ELR (cell line): Measurements from ENCODE around the gene ABCC3.
A peak's percentile ranks its signal among the peaks of the same experiment; 100 is the strongest.

Experiments used
- DNase-seq: peaks from one replicate; pipeline ENCODE4 v3.0.0-alpha.2; 2015; ENCODE audit warnings: low read depth

The ABCC3 gene

DNA sequence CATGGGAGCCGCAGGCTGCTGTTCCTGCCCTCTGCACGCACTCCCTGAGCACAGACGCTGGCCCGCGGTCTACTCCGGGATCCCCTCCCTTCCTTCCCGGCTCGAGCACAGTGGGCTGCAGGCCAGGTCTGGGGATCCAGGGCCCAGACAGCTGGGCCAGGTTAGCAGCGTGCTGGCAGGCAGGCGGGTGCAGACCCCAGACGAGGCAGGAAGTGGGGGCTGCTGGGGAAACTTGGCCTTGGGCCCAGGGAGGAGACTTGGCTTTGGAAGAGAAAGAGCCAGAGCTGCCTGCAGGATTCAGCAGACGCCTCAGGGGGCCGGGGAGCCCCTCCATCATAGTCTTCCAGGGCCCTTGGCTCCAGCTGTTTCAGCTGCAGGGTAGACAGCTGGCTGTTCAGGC, 30.2 kb upstream of the ABCC3 start:
- peak; percentile 21 for DNase-seq

DNA sequence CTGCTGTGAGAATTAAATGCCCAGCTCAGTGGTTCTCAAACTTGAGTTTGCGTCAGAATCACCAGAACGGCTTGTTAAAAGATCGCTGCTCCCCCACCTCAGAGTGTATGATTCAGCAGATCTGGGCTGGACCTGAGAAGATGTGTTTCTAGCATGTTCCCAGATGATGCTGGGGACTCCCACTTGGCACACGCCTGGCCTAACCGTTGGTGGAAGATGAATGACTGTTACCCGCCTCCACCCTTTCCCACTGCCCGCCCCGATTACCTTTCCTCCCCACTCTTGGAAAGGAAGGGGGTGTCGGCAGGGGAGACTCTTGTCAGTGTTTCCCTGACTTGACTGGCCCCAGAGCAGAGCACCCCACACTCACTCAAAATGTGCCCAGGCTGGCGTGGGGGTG, 29.3 kb upstream of the ABCC3 start:
- DNase-seq, result no peak

DNA sequence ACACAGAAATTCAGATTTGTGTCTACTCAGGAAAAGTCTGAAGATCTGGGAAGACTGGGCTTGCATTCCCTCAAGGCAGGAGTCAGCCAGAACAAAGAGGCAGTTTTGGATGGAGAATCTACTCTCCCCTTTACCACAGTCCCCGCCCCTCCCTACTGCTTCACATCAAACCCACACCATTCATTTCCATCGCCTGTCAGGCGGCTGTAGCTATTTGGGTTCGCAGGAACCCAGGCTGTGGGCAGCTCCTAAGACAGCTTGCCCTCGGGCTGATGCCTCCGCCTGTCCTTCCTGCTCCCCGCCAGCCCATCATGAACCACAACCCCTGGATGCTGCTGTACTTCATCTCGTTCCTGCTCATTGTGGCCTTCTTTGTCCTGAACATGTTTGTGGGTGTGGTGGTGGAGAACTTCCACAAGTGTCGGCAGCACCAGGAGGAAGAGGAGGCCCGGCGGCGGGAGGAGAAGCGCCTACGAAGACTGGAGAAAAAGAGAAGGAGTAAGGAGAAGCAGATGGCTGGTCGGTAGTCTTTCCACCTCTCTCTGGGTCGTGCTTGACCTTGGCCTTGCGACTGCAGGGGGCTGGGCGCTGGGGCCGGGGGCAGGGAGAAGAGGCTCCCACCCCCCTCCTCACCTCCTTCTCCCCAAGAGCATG, 27.0 kb upstream of the ABCC3 start:
- DNase-seq, result no peak

DNA sequence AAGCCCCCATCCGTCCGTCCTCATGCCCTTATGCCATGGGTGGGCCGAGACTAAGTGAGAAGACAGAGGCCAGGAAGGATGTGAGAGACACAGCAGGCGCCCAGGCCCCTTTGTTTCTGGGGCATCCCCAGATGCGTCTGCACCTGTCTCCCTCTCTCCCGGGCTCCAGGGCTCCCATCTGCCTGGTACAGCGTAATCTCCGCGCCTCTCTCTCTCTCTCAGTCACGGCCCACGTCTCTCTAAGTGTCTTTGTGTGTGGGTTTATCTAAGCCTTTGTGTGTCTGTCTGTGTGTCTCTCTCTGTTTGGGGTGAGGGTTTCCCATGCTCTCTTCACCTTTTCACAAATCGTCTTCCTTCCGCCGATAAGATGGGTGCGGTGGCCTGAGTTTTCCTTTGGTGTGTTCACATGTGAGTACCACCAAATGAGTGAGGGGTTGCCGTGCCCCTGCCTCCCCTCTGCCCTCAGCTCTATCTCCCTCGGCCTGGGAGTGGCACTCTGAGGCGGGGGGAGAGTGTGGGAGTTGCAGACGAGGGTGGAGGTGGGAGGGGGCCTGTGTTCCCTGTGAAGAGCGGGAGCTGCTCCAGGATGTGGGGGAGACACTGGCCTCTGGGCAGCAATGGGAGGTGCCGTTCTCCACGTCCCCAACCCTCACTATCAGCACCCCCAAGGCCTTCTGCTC, 25.8 kb upstream of the ABCC3 start:
- no peak for DNase-seq

DNA sequence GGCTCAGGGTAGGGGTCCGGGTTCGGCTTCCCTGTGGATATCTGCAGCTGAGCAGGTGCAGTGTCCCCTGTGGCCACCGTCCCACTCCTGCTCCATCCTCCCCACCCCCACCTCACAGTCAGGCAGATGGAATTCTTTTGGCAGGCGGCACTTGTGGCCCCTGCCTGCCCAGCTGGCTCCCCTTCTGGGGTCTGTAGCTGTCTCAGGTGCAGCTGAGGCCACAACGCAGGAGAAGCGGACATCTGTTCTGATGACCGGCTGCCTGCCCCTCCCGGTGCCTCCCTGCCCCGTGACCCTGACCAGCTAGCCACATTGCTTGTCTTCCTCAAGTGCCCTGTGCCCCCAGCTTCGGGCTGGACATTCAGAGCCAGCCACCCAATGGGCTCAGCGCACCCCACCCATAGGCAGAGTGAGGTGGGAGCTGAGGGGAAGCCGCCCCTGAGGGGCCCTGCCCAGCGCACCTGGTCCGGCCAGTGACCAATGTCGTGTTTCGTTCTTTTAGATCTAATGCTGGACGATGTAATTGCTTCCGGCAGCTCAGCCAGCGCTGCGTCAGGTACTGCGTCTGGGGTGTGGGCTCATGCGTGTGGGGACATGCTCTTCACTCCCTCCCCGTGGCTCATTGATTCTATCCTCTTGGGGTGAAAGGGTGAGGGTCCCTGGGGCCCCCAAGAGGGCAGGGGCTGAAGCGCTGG, 25.2 kb upstream of the ABCC3 start:
- no peak for DNase-seq

DNA sequence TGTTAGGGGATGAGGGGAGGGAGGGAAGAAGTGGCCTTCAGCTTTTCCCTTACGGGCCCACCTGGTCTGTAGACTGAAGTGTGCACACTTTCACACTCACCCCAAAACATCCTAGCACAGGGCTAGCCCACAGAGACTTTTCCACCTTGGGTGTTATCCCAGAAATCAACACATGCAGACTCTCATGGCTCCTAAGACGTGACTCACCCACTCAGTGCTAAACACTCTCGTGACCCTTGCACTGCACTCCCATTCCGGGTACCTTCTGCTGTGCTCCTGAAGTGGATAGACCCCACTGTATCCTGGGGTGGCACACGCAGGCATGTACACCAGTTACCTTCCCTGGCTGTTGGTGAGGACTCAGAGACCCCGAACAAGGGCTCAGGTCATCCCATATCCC, 23.0 kb upstream of the ABCC3 start:
- DNase-seq, result no peak

DNA sequence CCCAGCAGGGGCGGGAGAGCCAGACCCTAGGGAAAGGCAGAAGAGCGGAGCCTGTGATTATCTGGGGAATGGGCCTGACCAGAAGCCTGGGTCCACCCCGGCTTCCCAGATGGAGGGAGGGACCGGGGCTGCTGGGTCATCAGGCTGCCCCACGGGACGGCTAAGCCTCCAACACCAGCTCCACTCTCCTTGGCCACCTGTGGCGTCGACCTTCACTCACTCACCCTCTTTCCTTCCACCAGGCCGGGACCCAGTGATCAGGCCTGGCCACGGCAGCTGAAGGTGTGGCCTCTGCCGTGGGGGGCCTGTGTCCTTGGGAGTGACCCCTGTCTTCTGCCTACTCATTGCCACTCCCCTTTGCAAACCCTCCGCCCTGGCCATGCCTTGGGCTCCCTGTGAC, 22.4 kb upstream of the ABCC3 start:
- no peak for DNase-seq

DNA sequence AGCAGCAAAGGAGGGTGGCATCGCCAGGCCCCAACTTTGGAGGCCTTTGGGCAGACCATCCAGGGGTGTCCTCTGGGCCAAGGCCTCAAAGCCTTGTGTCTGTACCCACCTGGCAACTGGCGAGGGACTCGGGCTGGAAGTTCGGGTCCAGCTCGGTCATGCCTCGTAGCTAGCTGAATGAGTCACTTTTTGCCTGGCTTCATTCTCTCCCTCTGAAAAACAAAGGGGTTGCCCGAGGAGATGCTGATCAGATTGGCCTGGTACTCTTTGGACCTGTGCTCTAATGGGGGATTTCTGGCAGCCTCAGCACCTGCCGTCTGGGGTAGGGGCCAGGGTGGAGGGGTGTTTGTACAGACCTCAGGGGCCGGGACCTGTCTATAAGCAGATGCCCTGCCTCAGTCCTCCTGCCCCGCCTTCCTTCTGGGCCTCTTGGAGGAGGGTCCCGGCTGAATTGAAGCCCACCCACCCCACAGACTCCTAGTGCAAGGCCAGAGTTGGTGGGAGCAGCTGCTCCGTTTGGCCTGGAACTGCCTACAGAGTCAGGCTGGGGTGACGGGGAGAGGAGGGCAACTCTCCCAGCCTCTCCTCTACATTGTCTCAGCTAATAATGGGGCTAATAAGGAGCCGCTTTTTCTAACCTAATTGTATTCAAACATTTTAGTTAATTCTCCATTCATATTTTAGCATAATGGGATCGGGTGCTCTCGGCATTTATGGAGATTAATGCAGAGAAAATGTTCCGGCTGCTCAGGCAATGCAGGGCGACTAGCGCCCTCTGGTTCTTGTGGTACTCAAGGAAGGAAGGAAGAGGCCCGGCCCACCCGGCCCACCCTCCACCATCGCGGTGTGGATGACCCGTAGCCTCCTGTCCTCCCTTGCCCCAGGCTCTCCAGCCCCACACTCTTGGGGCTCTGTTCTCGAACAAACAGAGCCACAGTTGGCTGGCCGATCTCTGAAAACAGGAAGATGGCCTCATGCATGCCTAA, 21.4 kb upstream of the ABCC3 start:
- no peak for DNase-seq

DNA sequence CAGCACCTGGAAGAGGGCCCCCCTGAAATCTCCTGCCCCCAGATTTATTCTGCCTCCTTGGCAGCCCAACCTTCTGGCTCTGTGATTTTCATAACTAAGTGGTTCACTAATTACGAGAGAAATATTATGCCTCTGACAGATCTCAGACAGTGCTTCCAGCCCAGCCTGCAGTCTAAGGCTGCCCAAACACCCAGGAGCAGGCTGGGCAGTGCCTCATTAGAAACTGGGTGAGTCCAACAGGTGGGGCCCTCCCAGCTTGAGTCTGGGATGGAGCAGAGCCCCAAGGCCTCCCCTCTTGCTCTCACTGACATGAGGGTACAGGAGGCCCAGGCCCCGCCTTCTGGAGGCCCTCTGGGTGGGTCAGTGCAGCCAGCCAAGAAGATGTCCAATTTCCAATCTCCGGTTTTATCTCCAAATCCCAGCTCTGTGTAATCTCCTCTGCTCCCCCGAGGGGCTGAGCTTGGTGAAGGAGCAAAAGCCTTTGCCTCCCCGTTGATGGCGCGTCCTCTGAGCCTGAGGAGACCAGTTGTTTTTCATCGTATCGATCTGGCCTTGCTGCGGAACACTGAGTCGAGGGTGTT, 20.1 kb upstream of the ABCC3 start:
- no peak for DNase-seq

DNA sequence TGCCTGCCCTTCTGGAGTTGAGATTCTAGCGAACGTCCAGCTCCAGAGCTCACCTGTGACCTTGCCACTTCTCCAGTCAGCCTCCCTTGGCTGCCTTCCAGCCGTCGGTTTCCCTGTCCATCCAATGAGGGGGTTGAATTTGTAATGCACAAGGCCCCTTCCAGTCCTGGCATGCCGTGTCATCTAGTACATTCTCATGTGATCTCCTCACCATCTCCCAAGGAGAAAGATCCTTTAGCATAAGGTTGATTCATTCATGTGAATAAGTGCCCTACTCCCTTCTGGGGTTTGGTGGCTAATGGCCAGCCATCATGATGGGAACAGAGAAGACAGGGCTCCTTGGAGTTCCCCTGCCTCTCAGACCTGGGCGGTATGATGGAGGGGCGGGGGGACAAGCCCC, 18.9 kb upstream of the ABCC3 start:
- DNase-seq, result peak; percentile 46

DNA sequence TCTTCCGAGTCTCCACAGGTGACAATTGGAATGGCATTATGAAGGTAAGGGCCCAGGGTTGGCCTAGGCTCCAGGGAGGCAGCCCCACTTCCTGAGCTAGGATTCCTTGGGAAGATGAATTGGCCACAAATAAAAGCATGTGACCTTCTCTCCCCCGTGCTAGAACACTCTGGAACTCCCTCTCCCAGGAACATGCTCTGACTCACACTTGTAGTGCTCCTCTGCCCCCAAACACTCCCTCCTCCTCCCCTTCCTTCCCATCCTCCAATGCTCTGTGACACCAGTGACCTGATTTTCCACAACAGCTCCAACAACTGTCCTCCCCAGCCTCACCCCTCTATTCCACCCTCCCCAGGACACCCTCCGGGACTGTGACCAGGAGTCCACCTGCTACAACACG, 16.4 kb upstream of the ABCC3 start:
- no peak for DNase-seq

DNA sequence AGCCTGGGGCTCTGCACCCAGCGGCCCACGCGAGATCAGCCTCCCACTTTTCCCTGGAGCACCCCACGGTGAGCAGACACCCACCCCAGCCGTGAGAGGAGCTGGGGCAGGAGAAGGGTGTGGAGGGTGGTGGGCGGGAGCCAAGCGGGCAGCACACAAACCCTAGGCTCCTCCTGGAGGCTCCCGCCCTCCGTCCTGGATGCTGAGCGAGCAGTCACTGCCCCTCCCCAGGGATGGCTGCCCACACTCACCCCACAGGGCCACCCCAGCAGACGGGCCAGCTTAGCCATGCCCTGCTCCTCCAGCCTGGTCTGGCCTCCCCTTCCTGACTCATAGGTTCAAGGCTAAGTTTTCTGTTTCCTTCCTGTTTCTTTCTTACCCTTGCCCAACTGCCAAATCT, 15.7 kb upstream of the ABCC3 start:
- DNase-seq, result peak; percentile 38

DNA sequence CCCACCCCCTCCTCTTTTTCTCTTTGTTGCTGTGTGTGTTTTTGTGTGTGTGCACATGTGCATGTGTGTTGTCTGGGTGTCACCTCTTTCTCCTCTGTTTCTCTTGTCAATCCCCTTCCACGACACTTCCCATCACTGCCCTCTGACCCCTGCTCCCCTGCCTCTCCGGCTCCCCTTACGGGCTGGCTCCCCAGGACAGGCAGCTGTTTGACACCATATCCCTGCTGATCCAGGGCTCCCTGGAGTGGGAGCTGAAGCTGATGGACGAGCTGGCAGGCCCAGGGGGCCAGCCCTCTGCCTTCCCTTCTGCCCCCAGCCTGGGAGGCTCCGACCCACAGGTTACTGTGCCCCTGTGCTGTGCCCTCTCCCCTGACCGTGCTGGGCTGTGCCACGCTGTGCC, 15.2 kb upstream of the ABCC3 start:
- no peak for DNase-seq

DNA sequence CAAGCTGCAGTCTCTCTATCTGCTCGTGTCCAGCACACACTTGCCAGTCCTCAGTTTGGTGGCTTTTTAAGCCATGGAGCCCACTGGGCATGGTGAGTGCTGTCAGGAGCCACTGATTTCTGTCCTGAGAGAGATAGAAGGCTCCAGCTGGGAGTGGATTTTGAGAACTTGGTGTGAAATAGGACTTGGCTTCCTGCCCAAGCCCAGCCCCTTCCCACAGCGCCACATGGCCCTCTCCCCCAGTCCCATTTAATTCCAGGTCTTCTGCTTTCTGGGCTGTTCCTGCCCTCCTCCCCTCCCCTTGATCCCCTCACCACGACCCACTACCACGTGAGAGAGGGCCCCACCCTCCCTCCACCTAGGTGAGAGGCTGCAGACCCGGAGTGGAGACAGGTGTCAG, 14.4 kb upstream of the ABCC3 start:
- DNase-seq, result no peak

DNA sequence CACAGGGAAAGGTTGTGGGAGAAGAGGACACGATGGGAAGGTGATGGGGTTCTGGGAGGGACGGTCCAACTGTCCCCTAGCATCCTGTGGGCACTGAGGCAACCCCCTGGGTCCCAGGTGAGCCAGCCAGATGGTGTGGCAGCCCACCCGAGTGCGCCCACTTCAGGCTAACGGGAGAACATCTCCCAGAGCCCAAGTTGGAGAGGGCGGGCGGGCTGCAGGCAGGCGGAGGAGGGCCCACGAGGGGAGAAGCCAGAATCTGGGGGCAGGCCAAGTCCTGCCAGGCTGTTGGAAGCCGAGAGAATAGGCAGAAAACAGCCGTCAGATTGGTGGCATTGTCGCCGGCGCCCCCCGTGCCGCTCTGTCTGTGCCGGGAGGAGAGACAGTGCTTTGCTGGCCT, 13.8 kb upstream of the ABCC3 start:
- DNase-seq, result no peak

DNA sequence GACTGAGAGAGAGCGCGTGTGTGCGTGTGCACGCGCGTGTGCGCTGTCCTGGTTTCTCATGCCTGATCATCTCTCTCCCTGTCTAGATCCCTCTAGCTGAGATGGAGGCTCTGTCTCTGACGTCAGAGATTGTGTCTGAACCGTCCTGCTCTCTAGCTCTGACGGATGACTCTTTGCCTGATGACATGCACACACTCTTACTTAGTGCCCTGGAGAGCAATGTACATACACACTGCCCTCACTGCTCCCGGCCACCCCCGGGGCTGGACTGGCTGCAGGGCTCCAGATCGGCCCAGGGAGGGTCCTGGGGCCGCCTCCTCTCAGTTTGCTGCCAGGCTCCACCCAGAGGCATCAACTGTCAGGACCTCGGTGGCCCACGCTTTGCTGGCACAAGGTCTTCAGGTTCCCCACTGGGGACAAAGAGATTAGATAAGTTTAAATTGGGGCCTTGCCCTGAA, 13.1 kb upstream of the ABCC3 start:
- DNase-seq, result no peak

DNA sequence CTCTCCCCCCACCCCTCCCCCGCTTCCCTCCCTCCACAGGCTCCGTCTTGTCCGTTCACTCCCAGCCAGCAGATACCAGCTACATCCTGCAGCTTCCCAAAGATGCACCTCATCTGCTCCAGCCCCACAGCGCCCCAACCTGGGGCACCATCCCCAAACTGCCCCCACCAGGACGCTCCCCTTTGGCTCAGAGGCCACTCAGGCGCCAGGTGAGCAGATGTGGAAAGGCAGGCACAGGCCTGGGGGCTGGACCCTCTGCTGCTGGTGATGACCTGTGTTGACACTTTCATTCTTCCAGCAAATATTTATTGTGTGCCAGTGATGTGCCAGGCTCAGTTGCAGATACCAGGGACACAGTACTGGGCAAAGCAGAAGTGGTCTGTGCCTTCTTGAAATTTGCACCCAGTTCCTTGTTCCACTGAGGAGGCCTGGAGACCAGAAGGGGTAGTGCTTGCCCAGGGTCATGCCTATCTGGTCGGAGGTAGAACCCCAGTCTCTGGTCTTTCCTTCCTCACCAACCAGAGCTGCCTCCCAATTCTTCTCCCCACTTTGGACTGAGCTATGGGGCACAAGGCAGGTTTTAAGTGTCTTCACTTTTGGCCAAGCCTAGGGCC, 10.3 kb upstream of the ABCC3 start:
- no peak for DNase-seq

DNA sequence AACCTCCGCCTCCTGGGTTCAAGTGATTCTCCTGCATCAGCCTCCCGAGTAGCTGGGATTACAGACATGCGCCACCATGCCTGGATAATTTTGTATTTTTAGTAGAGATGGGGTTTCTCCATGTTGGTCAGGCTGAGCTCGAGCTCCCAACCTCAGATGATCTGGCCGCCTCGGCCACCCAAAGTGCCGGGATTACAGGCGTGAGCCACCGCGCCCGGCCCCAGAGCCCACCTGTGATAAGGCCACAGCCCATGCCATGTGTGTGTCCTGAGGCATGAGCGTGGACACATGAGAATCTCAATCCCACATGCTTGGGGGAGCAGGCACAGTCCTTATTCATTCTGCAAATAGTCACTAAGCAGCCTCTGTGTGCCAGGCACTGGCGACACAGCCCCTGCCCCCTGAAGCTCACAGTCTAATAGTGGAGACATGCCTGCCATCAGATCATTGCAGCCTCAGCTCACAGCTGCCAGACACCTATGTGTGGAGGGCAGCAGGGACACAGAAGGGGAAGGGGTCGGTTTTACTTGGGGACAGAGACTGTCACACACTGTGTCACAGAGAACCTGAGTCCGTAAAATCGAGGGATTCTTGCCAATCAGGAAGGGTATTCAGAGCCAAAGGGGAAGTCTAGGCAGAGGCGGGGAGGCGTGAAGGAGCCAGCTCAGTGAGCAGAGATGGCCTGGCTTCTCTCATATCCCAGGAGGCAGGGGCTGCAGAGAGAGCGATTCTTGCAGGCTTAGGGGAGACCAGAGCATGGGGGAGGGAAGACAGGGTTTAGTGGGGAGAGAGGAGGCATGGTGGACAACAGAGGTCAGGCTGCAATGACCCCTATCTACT, 9.4 kb upstream of the ABCC3 start:
- DNase-seq, result no peak

DNA sequence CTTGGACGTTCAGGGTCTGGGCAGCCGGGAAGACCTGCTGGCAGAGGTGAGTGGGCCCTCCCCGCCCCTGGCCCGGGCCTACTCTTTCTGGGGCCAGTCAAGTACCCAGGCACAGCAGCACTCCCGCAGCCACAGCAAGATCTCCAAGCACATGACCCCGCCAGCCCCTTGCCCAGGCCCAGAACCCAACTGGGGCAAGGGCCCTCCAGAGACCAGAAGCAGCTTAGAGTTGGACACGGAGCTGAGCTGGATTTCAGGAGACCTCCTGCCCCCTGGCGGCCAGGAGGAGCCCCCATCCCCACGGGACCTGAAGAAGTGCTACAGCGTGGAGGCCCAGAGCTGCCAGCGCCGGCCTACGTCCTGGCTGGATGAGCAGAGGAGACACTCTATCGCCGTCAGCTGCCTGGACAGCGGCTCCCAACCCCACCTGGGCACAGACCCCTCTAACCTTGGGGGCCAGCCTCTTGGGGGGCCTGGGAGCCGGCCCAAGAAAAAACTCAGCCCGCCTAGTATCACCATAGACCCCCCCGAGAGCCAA, 8.6 kb upstream of the ABCC3 start:
- DNase-seq, result peak; percentile 83
